H1 (cell line): ENCODE results near the gene CHPF2. TPM values are rescaled to one million over a fixed set of nuclear protein-coding genes. Genes with fewer than 3 reads are reported as not detected.

Source experiments
- CTCF ChIA-PET: fragments of 300-600 bp; sonication (Branson Sonifier 250); formaldehyde crosslinking; loops from one replicate; lab custom pipeline; 2021; ENCODE audit not compliant: partially characterized antibody; lab: Charles Lee
- POLR2A ChIA-PET: fragments of 300-600 bp; sonication (Branson Sonifier 250); formaldehyde crosslinking; loops from one replicate; lab custom pipeline; 2021; ENCODE audit warnings: inconsistent platforms; ENCODE audit not compliant: partially characterized antibody; lab: Charles Lee
- DNase-seq, 2 experiments: peaks; one replicate each; pipeline versions ENCODE4 v3.0.0 to v3.0.0-alpha.2; 2010 to 2022; ENCODE audit warnings: low spot score in 2 of 2, low read depth in 1 of 2, mixed read lengths in 1 of 2
- FAIRE-seq: peaks from 2 replicates; lab custom pipeline; 2011; peaks lifted over from hg19 to GRCh38; lab: Jason Lieb, UNC
- H2AFZ ChIP-seq: 2 replicates; pipeline ENCODE4 v1.8.1; 2012; ENCODE audit warnings: low read length, inconsistent platforms
- H2AK5ac ChIP-seq: 2 replicates; pipeline ENCODE4 v1.6.1; 2013; ENCODE audit warnings: low read depth, low read length
- H2BK120ac ChIP-seq: replicated peaks from 2 replicates; pipeline ENCODE3; 2013; ENCODE audit warnings: low read depth, low read length, inconsistent platforms
- H2BK12ac ChIP-seq: 2 replicates; pipeline ENCODE4 v1.6.1; 2013; ENCODE audit warnings: low read depth, low read length
- H2BK15ac ChIP-seq: 2 replicates; pipeline ENCODE4 v1.6.1; 2013; ENCODE audit warnings: low read length
- H2BK20ac ChIP-seq: 2 replicates; pipeline ENCODE4 v1.6.1; 2013; ENCODE audit warnings: low read length
- H2BK5ac ChIP-seq: 2 replicates; pipeline ENCODE4 v1.6.1; 2013; ENCODE audit warnings: low read depth, low read length
- H3K14ac ChIP-seq: 2 replicates; pipeline ENCODE4 v1.6.1; 2013; ENCODE audit warnings: inconsistent platforms; ENCODE audit not compliant: insufficient read length
- H3K18ac ChIP-seq: 2 replicates; pipeline ENCODE4 v1.6.1; 2013; ENCODE audit warnings: low read length; ENCODE audit errors: extremely low read depth
- H3K23ac ChIP-seq: 2 replicates; pipeline ENCODE4 v1.6.1; 2013; ENCODE audit warnings: inconsistent platforms; ENCODE audit not compliant: insufficient read length
- H3K23me2 ChIP-seq: 2 replicates; pipeline ENCODE4 v1.6.1; 2013; ENCODE audit warnings: low read depth, low read length
- H3K27ac ChIP-seq: 2 replicates; pipeline ENCODE4 v1.6.1; 2011; ENCODE audit warnings: low read depth, low read length, inconsistent platforms
- H3K27me3 ChIP-seq, 4 experiments: replicated peaks in 1 of 4; 1 replicate in 1 of 4; 2 replicates in 3 of 4; pipeline versions ENCODE4 v1.6.1 to v1.8.1; 2011 to 2013; ENCODE audit warnings: low read length in 3 of 4, mild to moderate bottlenecking in 3 of 4, inconsistent platforms in 2 of 4, mixed read lengths in 2 of 4, moderate library complexity in 1 of 4; ENCODE audit not compliant: control insufficient read depth in 3 of 4, insufficient read depth in 3 of 4; ENCODE audit errors: extremely low read depth in 1 of 4
- H3K36me3 ChIP-seq, 4 experiments: 2 replicates each; pipeline versions ENCODE4 v1.6.1 to v1.8.1; 2011 to 2013; ENCODE audit warnings: mild to moderate bottlenecking in 4 of 4, low read length in 3 of 4, moderate library complexity in 2 of 4, control low read depth in 1 of 4, inconsistent platforms in 1 of 4; ENCODE audit not compliant: insufficient read depth in 4 of 4, control insufficient read depth in 2 of 4
- H3K4ac ChIP-seq: replicated peaks from 2 replicates; pipeline ENCODE3; 2013; ENCODE audit warnings: low read length, low read depth, mixed read lengths, inconsistent platforms; ENCODE audit not compliant: insufficient read length
- H3K4me1 ChIP-seq, 4 experiments: replicated peaks in 1 of 4; 1 replicate in 1 of 4; 2 replicates in 3 of 4; pipeline versions ENCODE4 v1.6.1 to v1.8.1; 2011 to 2013; ENCODE audit warnings: low read length in 3 of 4, inconsistent platforms in 2 of 4, mixed read lengths in 1 of 4; ENCODE audit not compliant: insufficient read depth in 4 of 4, control insufficient read depth in 3 of 4
- H3K4me2 ChIP-seq, 2 experiments: 2 replicates each; pipeline versions ENCODE4 v1.6.1 to v1.8.1; 2011 to 2013; ENCODE audit warnings: low read depth in 2 of 2, low read length in 2 of 2, control low read depth in 1 of 2, inconsistent platforms in 1 of 2, mild to moderate bottlenecking in 1 of 2; ENCODE audit not compliant: insufficient read depth in 1 of 2
- H3K4me3 ChIP-seq, 4 experiments: fragments of 200-600, 300-600 bp in 1 of 4; sonication (generic), shearing (Covaris generic), sonication (Bioruptor Twin) in 1 of 4; 2 replicates each; pipeline versions ENCODE4 v1.5.1 to v1.8.1; 2011 to 2016; ENCODE audit warnings: low read length in 4 of 4, low read depth in 3 of 4, control low read depth in 2 of 4, inconsistent platforms in 2 of 4, mild to moderate bottlenecking in 2 of 4, mixed read lengths in 1 of 4, moderate library complexity in 1 of 4; ENCODE audit not compliant: insufficient read depth in 2 of 4; ENCODE audit errors: extremely low read depth in 1 of 4
- H3K56ac ChIP-seq: replicated peaks from 2 replicates; pipeline ENCODE3; 2013; ENCODE audit warnings: low read depth, mild to moderate bottlenecking, mixed read lengths, low read length, inconsistent platforms; ENCODE audit not compliant: insufficient read length
- H3K79me1 ChIP-seq: 2 replicates; pipeline ENCODE4 v1.6.1; 2013; ENCODE audit warnings: low read depth, low read length, control low read depth
- H3K79me2 ChIP-seq, 2 experiments: 2 replicates each; pipeline versions ENCODE4 v1.6.1 to v1.8.1; 2012 to 2013; ENCODE audit warnings: low read length in 2 of 2, mild to moderate bottlenecking in 2 of 2, inconsistent platforms in 1 of 2; ENCODE audit not compliant: insufficient read depth in 2 of 2, control insufficient read depth in 1 of 2
- H3K9ac ChIP-seq, 4 experiments: replicated peaks in 1 of 4; 1 replicate in 1 of 4; 2 replicates in 3 of 4; pipeline versions ENCODE4 v1.6.1 to v1.8.1; 2011 to 2013; ENCODE audit warnings: low read depth in 3 of 4, low read length in 3 of 4, control low read depth in 2 of 4, mild to moderate bottlenecking in 2 of 4, moderate library complexity in 2 of 4, inconsistent platforms in 1 of 4; ENCODE audit errors: extremely low read depth in 1 of 4
- H3K9me3 ChIP-seq, 2 experiments: 2 replicates each; pipeline versions ENCODE4 v1.6.1 to v1.8.1; 2012 to 2013; ENCODE audit warnings: mild to moderate bottlenecking in 2 of 2, moderate library complexity in 2 of 2, control low read depth in 1 of 2, inconsistent platforms in 1 of 2, low read depth in 1 of 2, low read length in 1 of 2, mixed read lengths in 1 of 2; ENCODE audit not compliant: insufficient read depth in 2 of 2
- H4K20me1 ChIP-seq, 2 experiments: replicated peaks in 1 of 2; 2 replicates each; pipeline versions ENCODE3 to v1.8.1; 2011 to 2013; ENCODE audit warnings: inconsistent platforms in 2 of 2, low read length in 2 of 2, mild to moderate bottlenecking in 1 of 2; ENCODE audit not compliant: insufficient read depth in 2 of 2, control insufficient read depth in 1 of 2
- H4K5ac ChIP-seq: 2 replicates; pipeline ENCODE4 v1.6.1; 2013; ENCODE audit warnings: low read length, low read depth, mixed read lengths, inconsistent platforms; ENCODE audit not compliant: insufficient read length
- H4K8ac ChIP-seq: 2 replicates; pipeline ENCODE4 v1.8.0; 2013; ENCODE audit warnings: mild to moderate bottlenecking, moderate library complexity, low read length, inconsistent platforms; ENCODE audit not compliant: insufficient read depth; ENCODE audit errors: extremely low read depth
- H4K91ac ChIP-seq: replicated peaks from 2 replicates; pipeline ENCODE3; 2013; ENCODE audit warnings: low read length, mixed read lengths, inconsistent platforms; ENCODE audit not compliant: insufficient read length
- ATF3 ChIP-seq: IDR thresholded peaks from 2 replicates; pipeline ENCODE4 v1.6.1; 2011; ENCODE audit warnings: low read depth, mild to moderate bottlenecking, low read length; ENCODE audit not compliant: insufficient read depth
- CHD2 ChIP-seq: IDR thresholded peaks from 2 replicates; pipeline ENCODE4 v1.6.1; 2012; ENCODE audit warnings: low read length, improper control_type of control experiment
- EP300 ChIP-seq, 2 experiments: IDR thresholded peaks; 1 replicate in 1 of 2; 2 replicates in 1 of 2; pipeline ENCODE4 v1.6.1; 2011 to 2012; ENCODE audit warnings: low read depth in 2 of 2, low read length in 2 of 2, mild to moderate bottlenecking in 2 of 2, borderline replicate concordance in 1 of 2, inconsistent platforms in 1 of 2, moderate library complexity in 1 of 2
- EZH2 ChIP-seq: fragments of 200-600 bp; sonication (generic); IDR thresholded peaks from 2 replicates; pipeline ENCODE4 v1.7.1; 2012; ENCODE audit warnings: low read depth, mild to moderate bottlenecking, moderate library complexity, low read length, inconsistent platforms; ENCODE audit not compliant: severe bottlenecking
- GTF2F1 ChIP-seq: IDR thresholded peaks from 2 replicates; pipeline ENCODE4 v1.6.1; 2012; ENCODE audit warnings: low read depth, low read length, improper control_type of control experiment, borderline replicate concordance
- JUND ChIP-seq: IDR thresholded peaks from 2 replicates; pipeline ENCODE4 v1.6.1; 2011; ENCODE audit warnings: mild to moderate bottlenecking, improper control_type of control experiment, low read length
- RBBP5 ChIP-seq: IDR thresholded peaks from 2 replicates; pipeline ENCODE4 v1.7.1; 2012; ENCODE audit warnings: low read depth, mild to moderate bottlenecking, inconsistent platforms, low read length, moderate library complexity, borderline replicate concordance
- RFX5 ChIP-seq: IDR thresholded peaks from 2 replicates; pipeline ENCODE4 v1.6.1; 2011; ENCODE audit warnings: low read depth, low read length, improper control_type of control experiment, borderline replicate concordance
- RXRA ChIP-seq: IDR thresholded peaks from 2 replicates; pipeline ENCODE4 v1.6.1; 2011; ENCODE audit warnings: low read depth, mild to moderate bottlenecking, low read length, moderate library complexity; ENCODE audit not compliant: insufficient read depth
- TEAD4 ChIP-seq: IDR thresholded peaks from 2 replicates; pipeline ENCODE4 v1.6.1; 2012; ENCODE audit warnings: low read depth, low read length, inconsistent platforms, mixed read lengths
- WGBS, 2 experiments: shearing (Covaris generic) in 1 of 2; methylation state at CpG; one replicate each; pipeline versions ENCODE4 v1.1.6 to v1.1.7; 2013 to 2015; ENCODE audit warnings: low lambda C conversion rate in 2 of 2, mixed read lengths in 2 of 2, inconsistent platforms in 1 of 2, low coverage in 1 of 2, missing lambda C conversion rate in 1 of 2; ENCODE audit not compliant: insufficient replicate concordance in 2 of 2, insufficient coverage in 1 of 2, insufficient read length in 1 of 2; ENCODE audit errors: extremely low coverage in 1 of 2, missing lambda C conversion rate in 1 of 2; 5-methylcytosine and 5-hydroxymethylcytosine counted together
- polyA plus RNA-seq, 7 experiments: library from polyadenylated mRNA; depleted of rRNA in 3 of 7; stranded (reverse) in 5 of 7; unstranded in 2 of 7; fragments of >200 nt in 5 of 7; fragments of 200-250 nt in 2 of 7; gene quantifications; 1 replicate in 5 of 7; 2 replicates in 1 of 7; 4 replicates in 1 of 7; pipeline versions ENCODE4 v1.2.1 to v1.2.3, GENCODE V29; 2011 to 2013; ENCODE audit warnings: missing spikeins in 2 of 7, mixed read lengths in 2 of 7
- total RNA-seq: library from RNA; stranded (reverse); fragmentation: NEBNext Ultra II Directional; extraction: Animal tissue kit (Norgen Biotek cat#: 25700); gene quantifications from 2 replicates; pipeline ENCODE4 v1.2.1, GENCODE V29; 2021
- TF ChIP-seq, protein P1 (sequence below): IDR thresholded peaks from 2 replicates; pipeline ENCODE4 v1.6.1; 2012; ENCODE audit warnings: low read length, inconsistent platforms

CHPF2 gene
- total and polyA plus RNA-seq, 2 of the 8 experiments (the other 6 are each of a cell fraction or from before 2014, with no cell fraction given) = 14.4 to 20.6 TPM

DNA sequence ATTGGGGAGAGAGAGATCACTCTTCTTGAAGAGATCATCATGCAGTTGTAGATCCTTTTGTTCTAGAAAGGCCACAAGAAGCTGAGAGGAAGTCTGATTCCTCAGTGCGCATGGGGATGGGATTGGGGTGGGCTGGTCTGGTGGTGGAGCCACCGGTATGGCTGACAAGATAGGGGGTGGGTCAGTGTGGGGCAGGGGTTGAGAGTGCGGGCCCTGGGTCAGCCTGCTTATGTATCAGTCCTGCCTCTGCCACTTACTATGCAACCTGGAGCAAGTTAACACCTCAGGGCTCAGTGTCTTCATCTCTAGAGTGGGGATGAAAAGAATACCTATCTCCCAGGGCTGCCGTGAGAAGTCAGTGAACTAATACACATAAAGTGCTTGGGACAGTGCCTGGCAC is 8.3 kb downstream of the CHPF2 start:
- DNase-seq (no peak), FAIRE-seq (no peak)
- ChIA-PET POLR2A (interaction anchor here (5.7 kb wide), 1 partner anchor 11 kb away, joined by 22 read pairs; no protein-coding TSS in a partner anchor), CTCF (interaction anchor here (1.4 kb wide), 1 partner anchor 11 kb away, joined by 4 read pairs; no protein-coding TSS in a partner anchor)
- peaks cover 0 to 10% of the 10 kb centered on the region in 2 experiments for H4K20me1 ChIP-seq
- no peak overlapping the region for H4K5ac ChIP-seq
- H4K91ac ChIP-seq = no peak overlapping the region
- 95% methylated on average over 4 of the region's 4 CpGs; no CpG with 5 or more reads in 1 of the 2 experiments for WGBS, 2 experiments
- no peak overlapping the region for H3K14ac ChIP-seq
- no peak overlapping the region for H2BK120ac ChIP-seq
- no peak overlapping the region for H3K56ac ChIP-seq
- H3K9ac ChIP-seq = no peak overlapping the region
- H3K4me3 ChIP-seq = no peak overlapping the region
- peaks cover 0 to 17% (median 12%) of the 10 kb centered on the region in 4 experiments; a peak in 6 of 7 replicates for H3K4me1 ChIP-seq
- no peak overlapping the region for H3K4me2 ChIP-seq
- no peak overlapping the region for H2BK15ac ChIP-seq
- H3K23me2 ChIP-seq = peaks cover 4% of the 10 kb centered on the region; the same call in 1 of the 2 replicates
- no peak overlapping the region for H4K8ac ChIP-seq
- H3K23ac ChIP-seq = no peak overlapping the region
- no peak overlapping the region for H3K18ac ChIP-seq
- H3K36me3 ChIP-seq = peaks cover 5 to 19% (median 7%) of the 10 kb centered on the region in 4 experiments; a peak in 6 of 8 replicates
- no peak overlapping the region for H3K4ac ChIP-seq
- no peak overlapping the region for H2AFZ ChIP-seq
- peaks cover 0 to 8% (median 6%) of the 10 kb centered on the region in 4 experiments; a peak in 5 of 7 replicates for H3K27me3 ChIP-seq
- H2AK5ac ChIP-seq = no peak overlapping the region
- no peaks in the 10 kb centered on the region for H3K9me3 ChIP-seq
- H3K27ac ChIP-seq = no peak overlapping the region
- H2BK20ac ChIP-seq = no peak overlapping the region
- peaks cover 5% of the 10 kb centered on the region; the same call in 1 of the 2 replicates for H3K79me1 ChIP-seq
- no peaks in the 10 kb centered on the region for H3K79me2 ChIP-seq
- H2BK12ac ChIP-seq = no peak overlapping the region
- no peak overlapping the region; the same call in 1 of the 2 replicates for H2BK5ac ChIP-seq
- TF ChIP-seq RXRA (no peak), CHD2 (no peak), RBBP5 (no peak), EP300 (IDR thresholded peaks at IDR 0.05; ENCODE audit: borderline replicate concordance in 1 of 2, low read depth in 2 of 2, low read length in 2 of 2) (no peak), ATF3 (no peak), RFX5 (no peak), GTF2F1 (no peak), EZH2 (no peak), TEAD4 (no peak), JUND (no peak)
- TF ChIP-seq, protein P1, sequence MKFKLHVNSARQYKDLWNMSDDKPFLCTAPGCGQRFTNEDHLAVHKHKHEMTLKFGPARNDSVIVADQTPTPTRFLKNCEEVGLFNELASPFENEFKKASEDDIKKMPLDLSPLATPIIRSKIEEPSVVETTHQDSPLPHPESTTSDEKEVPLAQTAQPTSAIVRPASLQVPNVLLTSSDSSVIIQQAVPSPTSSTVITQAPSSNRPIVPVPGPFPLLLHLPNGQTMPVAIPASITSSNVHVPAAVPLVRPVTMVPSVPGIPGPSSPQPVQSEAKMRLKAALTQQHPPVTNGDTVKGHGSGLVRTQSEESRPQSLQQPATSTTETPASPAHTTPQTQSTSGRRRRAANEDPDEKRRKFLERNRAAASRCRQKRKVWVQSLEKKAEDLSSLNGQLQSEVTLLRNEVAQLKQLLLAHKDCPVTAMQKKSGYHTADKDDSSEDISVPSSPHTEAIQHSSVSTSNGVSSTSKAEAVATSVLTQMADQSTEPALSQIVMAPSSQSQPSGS = no peak
